22Rv1 (cell line): ENCODE results near the gene EFHC1.

Experiments
- H3K27ac ChIP-seq: fragments of 450-650 bp; 2 replicates; pipeline ENCODE4 v1.5.1; 2017
- ZFX ChIP-seq: fragments of 450-650 bp; IDR thresholded peaks from 2 replicates; pipeline ENCODE4 v1.6.1; 2017; ENCODE audit warnings: antibody characterized with exemption, borderline replicate concordance
- TF ChIP-seq, protein P1 (sequence below): fragments of 450-650 bp; IDR thresholded peaks from 2 replicates; pipeline ENCODE4 v1.5.1; 2017; ENCODE audit warnings: mild to moderate bottlenecking

EFHC1 gene

DNA sequence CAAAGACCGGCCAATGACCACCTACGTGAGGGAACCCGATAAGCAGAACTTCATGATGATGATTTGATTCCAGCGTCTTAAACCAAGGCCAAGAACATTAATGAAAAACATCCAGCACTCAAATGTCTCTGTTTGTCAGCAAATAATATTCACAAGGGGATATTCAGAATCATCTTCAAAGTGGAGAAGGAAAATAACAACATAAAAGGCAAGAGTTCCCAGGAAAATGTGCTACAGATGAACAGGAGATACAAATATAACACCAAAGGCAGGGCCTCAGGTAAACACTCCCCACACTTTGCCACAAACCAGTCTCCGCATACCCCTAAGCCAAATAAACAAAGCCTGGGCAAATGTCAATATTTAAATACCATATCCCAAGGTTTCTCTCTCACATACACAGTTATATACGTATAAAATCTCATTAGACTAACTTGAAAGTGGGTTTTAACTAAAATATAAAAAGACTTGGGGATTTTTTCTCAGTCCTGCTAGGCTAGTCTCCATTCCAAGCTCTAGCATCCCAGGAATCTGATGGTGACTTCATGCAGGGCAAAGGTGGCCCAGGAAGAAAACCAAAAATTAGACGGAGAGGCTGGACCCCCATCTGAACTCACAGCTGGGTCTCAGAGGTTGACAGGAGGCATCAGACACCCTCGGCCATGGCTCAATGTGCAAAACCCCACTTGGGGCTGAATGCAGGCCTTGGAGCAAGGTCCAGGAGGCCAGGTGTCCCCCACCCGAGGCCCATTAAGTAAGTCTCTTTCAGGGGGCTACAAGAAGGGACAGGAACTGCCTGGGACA, 124.7 kb downstream of the EFHC1 start:
- no peak for TF ChIP-seq ZFX
- TF ChIP-seq, protein P1, sequence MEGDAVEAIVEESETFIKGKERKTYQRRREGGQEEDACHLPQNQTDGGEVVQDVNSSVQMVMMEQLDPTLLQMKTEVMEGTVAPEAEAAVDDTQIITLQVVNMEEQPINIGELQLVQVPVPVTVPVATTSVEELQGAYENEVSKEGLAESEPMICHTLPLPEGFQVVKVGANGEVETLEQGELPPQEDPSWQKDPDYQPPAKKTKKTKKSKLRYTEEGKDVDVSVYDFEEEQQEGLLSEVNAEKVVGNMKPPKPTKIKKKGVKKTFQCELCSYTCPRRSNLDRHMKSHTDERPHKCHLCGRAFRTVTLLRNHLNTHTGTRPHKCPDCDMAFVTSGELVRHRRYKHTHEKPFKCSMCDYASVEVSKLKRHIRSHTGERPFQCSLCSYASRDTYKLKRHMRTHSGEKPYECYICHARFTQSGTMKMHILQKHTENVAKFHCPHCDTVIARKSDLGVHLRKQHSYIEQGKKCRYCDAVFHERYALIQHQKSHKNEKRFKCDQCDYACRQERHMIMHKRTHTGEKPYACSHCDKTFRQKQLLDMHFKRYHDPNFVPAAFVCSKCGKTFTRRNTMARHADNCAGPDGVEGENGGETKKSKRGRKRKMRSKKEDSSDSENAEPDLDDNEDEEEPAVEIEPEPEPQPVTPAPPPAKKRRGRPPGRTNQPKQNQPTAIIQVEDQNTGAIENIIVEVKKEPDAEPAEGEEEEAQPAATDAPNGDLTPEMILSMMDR: no peak
- peak overlapping the region; percentile 64 for H3K27ac ChIP-seq

DNA sequence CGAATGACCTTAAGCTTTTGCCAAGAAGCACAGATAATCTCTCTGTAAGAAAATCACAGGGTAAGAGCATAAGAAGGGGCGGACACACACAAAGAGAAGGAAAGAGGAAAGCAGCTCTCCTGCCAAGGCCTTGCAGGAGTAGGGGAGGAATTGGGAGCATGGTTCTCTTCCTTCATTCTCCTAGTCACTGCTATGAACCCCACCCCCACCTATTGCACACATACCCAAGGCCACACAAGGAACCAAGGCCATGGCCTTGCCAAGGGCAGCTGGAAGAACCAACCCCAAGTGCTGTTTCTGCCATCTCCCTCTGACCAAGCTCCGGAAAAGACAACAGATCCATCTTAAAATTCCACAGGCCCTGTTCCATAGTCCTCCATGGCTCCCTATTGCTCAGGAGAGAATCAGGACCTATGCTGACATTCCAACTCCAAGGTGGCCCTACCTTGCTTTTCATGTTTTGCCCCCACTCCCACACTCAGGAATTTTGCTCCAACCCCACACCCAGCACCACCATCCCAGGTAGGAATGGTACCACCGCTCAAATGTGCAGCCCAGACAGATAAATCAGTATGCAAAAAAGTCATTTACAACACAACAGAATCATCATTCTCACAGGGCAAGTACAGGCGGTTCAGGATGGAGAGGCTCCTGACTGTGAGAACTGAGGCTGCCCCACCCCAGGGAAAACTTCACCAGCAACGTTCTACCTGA, 125.4 kb downstream of the EFHC1 start:
- no peak overlapping the region for H3K27ac ChIP-seq
- TF ChIP-seq, protein P1: no peak
- no peak for TF ChIP-seq ZFX

DNA sequence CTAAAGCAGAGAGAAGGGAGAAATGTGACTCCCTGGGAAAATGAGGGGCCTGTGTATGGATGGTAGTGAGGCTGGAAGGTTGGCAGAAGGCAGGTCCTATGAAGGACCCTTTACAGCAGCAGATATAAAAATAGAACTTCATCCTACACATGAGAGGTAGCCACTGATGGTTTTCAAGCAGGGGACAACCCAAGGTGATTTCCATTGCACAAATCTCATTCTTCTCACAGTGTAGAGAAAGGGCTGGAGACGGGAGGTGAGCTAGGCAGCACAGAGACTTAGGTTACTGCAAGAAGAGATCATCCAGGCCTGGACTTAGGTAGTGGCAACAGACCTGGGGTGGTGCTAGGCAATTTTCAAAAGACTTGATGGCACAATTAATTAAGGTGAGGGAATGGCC, 126.0 kb downstream of the EFHC1 start:
- TF ChIP-seq, protein P1: no peak
- TF ChIP-seq ZFX: no peak

GRCh38 chr6:52546678-52547077, 126.5 kb downstream of the EFHC1 start:
- no peak overlapping the region for H3K27ac ChIP-seq
- no peak for TF ChIP-seq ZFX
- TF ChIP-seq, protein P1: no peak

More for the DNA sequence above, 126.0 kb downstream of the EFHC1 start:
- no peak overlapping the region for H3K27ac ChIP-seq

DNA sequence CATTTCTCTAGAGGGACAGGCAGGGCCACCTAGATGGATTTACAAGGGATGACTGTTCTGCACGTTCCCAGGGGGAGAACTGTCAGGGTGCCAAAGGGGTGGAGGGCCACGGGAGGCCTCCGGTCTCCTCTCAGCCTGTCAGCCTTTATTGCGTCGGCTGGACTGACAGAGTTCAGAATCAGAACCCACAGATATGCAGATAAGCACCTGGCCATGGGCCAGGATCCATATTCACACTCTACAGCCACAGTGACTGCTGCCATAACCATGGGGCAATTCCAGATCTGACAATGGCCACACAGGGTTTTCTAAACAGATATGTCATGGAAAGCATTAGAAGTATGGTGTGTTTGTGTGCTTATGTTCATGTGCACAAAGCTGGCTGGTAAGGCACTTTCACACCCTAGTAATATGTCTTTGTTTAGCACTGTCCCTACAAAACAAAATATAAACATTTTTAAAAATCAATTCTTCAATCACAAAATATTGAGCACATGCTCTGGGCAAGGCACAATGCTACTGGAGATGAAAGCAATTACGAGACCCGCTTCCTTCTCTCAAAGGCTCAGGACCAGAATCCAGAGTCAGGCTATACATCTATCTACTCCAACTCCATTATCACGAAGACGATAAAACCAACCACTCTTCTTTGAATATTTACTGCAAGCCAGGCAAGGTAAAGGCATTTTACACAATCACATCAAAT, 127.7 kb downstream of the EFHC1 start:
- no peak overlapping the region for H3K27ac ChIP-seq

DNA sequence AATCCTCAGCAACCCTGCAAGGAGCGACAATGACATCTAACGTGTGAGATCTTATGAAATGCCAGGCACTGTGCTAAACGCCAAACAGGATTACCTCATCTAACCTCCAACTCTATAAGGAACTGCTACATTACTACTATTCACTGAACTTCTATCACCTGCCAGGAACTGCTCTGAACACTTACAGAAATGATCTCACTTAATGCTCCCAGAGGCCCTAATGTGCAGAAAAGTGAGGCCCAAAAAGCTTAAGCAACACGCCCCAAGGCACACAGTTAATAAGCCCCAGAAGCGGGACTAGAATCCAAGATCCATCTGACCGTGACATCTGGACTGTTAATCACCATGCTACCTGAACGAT, 128.2 kb downstream of the EFHC1 start:
- no peak overlapping the region for H3K27ac ChIP-seq
- TF ChIP-seq, protein P1: no peak
- TF ChIP-seq ZFX: no peak

More for the DNA sequence above, 127.7 kb downstream of the EFHC1 start:
- TF ChIP-seq ZFX: no peak
- TF ChIP-seq, protein P1: no peak
